ENCODE measurements around the gene HS6ST3.

DNA sequence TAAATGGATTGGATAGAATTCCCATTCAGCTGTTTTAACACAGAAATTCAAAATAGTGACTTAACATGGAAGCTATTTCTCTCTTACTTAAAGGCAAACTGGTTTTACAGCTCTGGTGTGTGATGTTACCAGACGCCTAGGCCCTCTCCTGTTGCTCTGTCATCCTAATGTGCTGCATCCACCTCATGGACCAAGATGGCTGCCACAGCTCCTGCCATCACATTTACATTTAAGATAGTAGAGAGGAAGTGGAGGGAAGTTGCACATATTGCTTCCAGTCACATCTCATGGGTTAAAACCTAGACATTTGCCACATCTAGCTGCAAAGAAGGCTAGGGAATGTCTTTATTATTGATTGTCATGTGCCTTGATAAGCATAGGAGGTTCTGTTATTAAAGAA is 746.8 kb downstream of the HS6ST3 start:
- TF ChIP-seq, protein P1, sequence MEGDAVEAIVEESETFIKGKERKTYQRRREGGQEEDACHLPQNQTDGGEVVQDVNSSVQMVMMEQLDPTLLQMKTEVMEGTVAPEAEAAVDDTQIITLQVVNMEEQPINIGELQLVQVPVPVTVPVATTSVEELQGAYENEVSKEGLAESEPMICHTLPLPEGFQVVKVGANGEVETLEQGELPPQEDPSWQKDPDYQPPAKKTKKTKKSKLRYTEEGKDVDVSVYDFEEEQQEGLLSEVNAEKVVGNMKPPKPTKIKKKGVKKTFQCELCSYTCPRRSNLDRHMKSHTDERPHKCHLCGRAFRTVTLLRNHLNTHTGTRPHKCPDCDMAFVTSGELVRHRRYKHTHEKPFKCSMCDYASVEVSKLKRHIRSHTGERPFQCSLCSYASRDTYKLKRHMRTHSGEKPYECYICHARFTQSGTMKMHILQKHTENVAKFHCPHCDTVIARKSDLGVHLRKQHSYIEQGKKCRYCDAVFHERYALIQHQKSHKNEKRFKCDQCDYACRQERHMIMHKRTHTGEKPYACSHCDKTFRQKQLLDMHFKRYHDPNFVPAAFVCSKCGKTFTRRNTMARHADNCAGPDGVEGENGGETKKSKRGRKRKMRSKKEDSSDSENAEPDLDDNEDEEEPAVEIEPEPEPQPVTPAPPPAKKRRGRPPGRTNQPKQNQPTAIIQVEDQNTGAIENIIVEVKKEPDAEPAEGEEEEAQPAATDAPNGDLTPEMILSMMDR (IDR thresholded peaks at IDR 0.05): no peak
- TF ChIP-seq POLR2A (IDR thresholded peaks at IDR 0.05): no peak

All from adrenal gland (tissue), 5 donors.